Ishikawa (cell line): ENCODE measurements around the gene THSD7A.

Experiments
- CEBPB ChIP-seq: IDR thresholded peaks from 2 replicates; pipeline ENCODE4 v1.6.1; 2012
- CREB1 ChIP-seq: IDR thresholded peaks from 2 replicates; pipeline ENCODE4 v1.6.1; 2012; ENCODE audit warnings: low read depth
- EGR1 ChIP-seq: IDR thresholded peaks from 2 replicates; pipeline ENCODE4 v1.6.1; 2012
- EP300 ChIP-seq: IDR thresholded peaks from 2 replicates; pipeline ENCODE4 v1.6.1; 2012; ENCODE audit warnings: borderline replicate concordance
- FOXM1 ChIP-seq: IDR thresholded peaks from 2 replicates; pipeline ENCODE4 v1.6.1; 2012; ENCODE audit warnings: low read depth, borderline replicate concordance
- MAX ChIP-seq: IDR thresholded peaks from 2 replicates; pipeline ENCODE4 v1.6.1; 2012
- NFIC ChIP-seq: IDR thresholded peaks from 2 replicates; pipeline ENCODE4 v1.6.1; 2012
- RAD21 ChIP-seq: IDR thresholded peaks from 2 replicates; pipeline ENCODE4 v1.6.1; 2012; ENCODE audit warnings: low read depth
- REST ChIP-seq: IDR thresholded peaks from 2 replicates; pipeline ENCODE4 v1.6.1; 2012; ENCODE audit warnings: low read depth, mild to moderate bottlenecking
- TAF1 ChIP-seq: IDR thresholded peaks from 2 replicates; pipeline ENCODE4 v1.6.1; 2012; ENCODE audit warnings: low read depth, mild to moderate bottlenecking
- TCF12 ChIP-seq: IDR thresholded peaks from 2 replicates; pipeline ENCODE4 v1.6.1; 2012; ENCODE audit warnings: low read depth
- TEAD4 ChIP-seq: IDR thresholded peaks from 2 replicates; pipeline ENCODE4 v1.6.1; 2012
- USF1 ChIP-seq: IDR thresholded peaks from 2 replicates; pipeline ENCODE4 v1.6.1; 2012
- YY1 ChIP-seq: IDR thresholded peaks from 2 replicates; pipeline ENCODE4 v1.6.1; 2012; ENCODE audit warnings: low read depth
- ZBTB7A ChIP-seq: IDR thresholded peaks from 2 replicates; pipeline ENCODE4 v1.6.1; 2012; ENCODE audit warnings: low read depth

Gene THSD7A

GRCh38 chr7:11843113-11843765 lies 11.2 kb upstream of the THSD7A start:
- TF ChIP-seq YY1: no peak
- no peak for TF ChIP-seq EGR1
- no peak for TF ChIP-seq CREB1
- TF ChIP-seq MAX: no peak
- TF ChIP-seq USF1: no peak
- TF ChIP-seq TCF12: no peak
- TF ChIP-seq TEAD4: no peak
- no peak for TF ChIP-seq ZBTB7A
- no peak for TF ChIP-seq EP300
- no peak for TF ChIP-seq NFIC
- no peak for TF ChIP-seq TAF1
- TF ChIP-seq FOXM1: no peak
- TF ChIP-seq REST: no peak
- TF ChIP-seq RAD21: no peak
- TF ChIP-seq CEBPB: no peak

GRCh38 chr7:11841657-11842056 lies 9.7 kb upstream of the THSD7A start:
- TF ChIP-seq TCF12 (no peak), ZBTB7A (no peak), CREB1 (no peak), MAX (no peak), REST (no peak), TEAD4 (no peak), TAF1 (no peak), USF1 (no peak), EP300 (no peak), YY1 (no peak), CEBPB (no peak), FOXM1 (no peak), RAD21 (no peak), NFIC (no peak), EGR1 (no peak)

- no peak for TF ChIP-seq TEAD4
- TF ChIP-seq MAX: no peak
- TF ChIP-seq REST: no peak
- no peak for TF ChIP-seq CEBPB
- TF ChIP-seq TAF1: no peak
- TF ChIP-seq RAD21: peak; percentile 67
Observed at GRCh38 chr7:11835260-11835659, 3.3 kb upstream of the THSD7A start.

GRCh38 chr7:11833431-11833830 lies 1.4 kb upstream of the THSD7A start:
- TF ChIP-seq NFIC: no peak
- no peak for TF ChIP-seq TEAD4
- TF ChIP-seq YY1: no peak
- TF ChIP-seq EP300: no peak
- TF ChIP-seq MAX: no peak
- TF ChIP-seq USF1: no peak
- TF ChIP-seq REST: no peak
- TF ChIP-seq CREB1: no peak
- TF ChIP-seq TCF12: no peak
- TF ChIP-seq TAF1: no peak
- no peak for TF ChIP-seq RAD21
